ENCODE data around the gene CLSTN3. TPM values are rescaled to one million over a fixed set of nuclear protein-coding genes. Genes with fewer than 3 reads are reported as not detected.

Gene CLSTN3
- total and polyA plus RNA-seq, 9 of the 15 experiments (the other 6 are each of a cell fraction or from before 2014, with no cell fraction given), result 0.08 to 23.2 (median 11.0) TPM

- TF ChIP-seq, protein P1, sequence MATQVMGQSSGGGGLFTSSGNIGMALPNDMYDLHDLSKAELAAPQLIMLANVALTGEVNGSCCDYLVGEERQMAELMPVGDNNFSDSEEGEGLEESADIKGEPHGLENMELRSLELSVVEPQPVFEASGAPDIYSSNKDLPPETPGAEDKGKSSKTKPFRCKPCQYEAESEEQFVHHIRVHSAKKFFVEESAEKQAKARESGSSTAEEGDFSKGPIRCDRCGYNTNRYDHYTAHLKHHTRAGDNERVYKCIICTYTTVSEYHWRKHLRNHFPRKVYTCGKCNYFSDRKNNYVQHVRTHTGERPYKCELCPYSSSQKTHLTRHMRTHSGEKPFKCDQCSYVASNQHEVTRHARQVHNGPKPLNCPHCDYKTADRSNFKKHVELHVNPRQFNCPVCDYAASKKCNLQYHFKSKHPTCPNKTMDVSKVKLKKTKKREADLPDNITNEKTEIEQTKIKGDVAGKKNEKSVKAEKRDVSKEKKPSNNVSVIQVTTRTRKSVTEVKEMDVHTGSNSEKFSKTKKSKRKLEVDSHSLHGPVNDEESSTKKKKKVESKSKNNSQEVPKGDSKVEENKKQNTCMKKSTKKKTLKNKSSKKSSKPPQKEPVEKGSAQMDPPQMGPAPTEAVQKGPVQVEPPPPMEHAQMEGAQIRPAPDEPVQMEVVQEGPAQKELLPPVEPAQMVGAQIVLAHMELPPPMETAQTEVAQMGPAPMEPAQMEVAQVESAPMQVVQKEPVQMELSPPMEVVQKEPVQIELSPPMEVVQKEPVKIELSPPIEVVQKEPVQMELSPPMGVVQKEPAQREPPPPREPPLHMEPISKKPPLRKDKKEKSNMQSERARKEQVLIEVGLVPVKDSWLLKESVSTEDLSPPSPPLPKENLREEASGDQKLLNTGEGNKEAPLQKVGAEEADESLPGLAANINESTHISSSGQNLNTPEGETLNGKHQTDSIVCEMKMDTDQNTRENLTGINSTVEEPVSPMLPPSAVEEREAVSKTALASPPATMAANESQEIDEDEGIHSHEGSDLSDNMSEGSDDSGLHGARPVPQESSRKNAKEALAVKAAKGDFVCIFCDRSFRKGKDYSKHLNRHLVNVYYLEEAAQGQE (IDR thresholded peaks at IDR 0.05; ENCODE audit: borderline replicate concordance), result peak; percentile 59; the same call in 1 of the 2 replicates
- TF ChIP-seq, protein P1 (CRISPR knock-in tag; IDR thresholded peaks at IDR 0.05; ENCODE audit: low read depth), result no peak
- TF ChIP-seq HNRNPLL (IDR thresholded peaks at IDR 0.05; ENCODE audit: low read depth, low read length, poor library complexity, severe bottlenecking), result no peak
- TF ChIP-seq, protein P2, sequence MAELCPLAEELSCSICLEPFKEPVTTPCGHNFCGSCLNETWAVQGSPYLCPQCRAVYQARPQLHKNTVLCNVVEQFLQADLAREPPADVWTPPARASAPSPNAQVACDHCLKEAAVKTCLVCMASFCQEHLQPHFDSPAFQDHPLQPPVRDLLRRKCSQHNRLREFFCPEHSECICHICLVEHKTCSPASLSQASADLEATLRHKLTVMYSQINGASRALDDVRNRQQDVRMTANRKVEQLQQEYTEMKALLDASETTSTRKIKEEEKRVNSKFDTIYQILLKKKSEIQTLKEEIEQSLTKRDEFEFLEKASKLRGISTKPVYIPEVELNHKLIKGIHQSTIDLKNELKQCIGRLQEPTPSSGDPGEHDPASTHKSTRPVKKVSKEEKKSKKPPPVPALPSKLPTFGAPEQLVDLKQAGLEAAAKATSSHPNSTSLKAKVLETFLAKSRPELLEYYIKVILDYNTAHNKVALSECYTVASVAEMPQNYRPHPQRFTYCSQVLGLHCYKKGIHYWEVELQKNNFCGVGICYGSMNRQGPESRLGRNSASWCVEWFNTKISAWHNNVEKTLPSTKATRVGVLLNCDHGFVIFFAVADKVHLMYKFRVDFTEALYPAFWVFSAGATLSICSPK (IDR thresholded peaks at IDR 0.05; ENCODE audit: borderline replicate concordance), result no peak
- 0 out of 2 replicates have a peak, but pooled peaks have one; percentile 24 for TF ChIP-seq ERF (CRISPR knock-in tag; IDR thresholded peaks at IDR 0.05)
- TF ChIP-seq HCFC1 (IDR thresholded peaks at IDR 0.05; ENCODE audit: low read depth, low read length), result no peak
- TF ChIP-seq POLR2A (conservative IDR thresholded peaks at IDR 0.05), result peak; percentile 52; the same call in 1 of the 2 replicates
- TF ChIP-seq MIER1 (IDR thresholded peaks at IDR 0.05; ENCODE audit: low read depth), result no peak
- no peak for TF ChIP-seq HMGXB4 (CRISPR knock-in tag; IDR thresholded peaks at IDR 0.05)
- 0 out of 2 replicates have a peak, but pooled peaks have one; percentile 42 for TF ChIP-seq RNF2 (IDR thresholded peaks at IDR 0.05)
- peak; percentile 58; the same call in 1 of the 2 replicates for TF ChIP-seq MBD2 (IDR thresholded peaks at IDR 0.05; ENCODE audit: borderline replicate concordance, low read depth)
- TF ChIP-seq TCFL5 (CRISPR knock-in tag; conservative IDR thresholded peaks at IDR 0.05), result no peak
- TF ChIP-seq GATA2 (CRISPR knock-in tag; IDR thresholded peaks at IDR 0.05), result no peak
- no peak for TF ChIP-seq SAFB2 (IDR thresholded peaks at IDR 0.05; ENCODE audit: borderline replicate concordance, low read depth, low read length, severe bottlenecking)
- no peak for TF ChIP-seq CBX3 (IDR thresholded peaks at IDR 0.05; ENCODE audit: borderline replicate concordance in 1 of 2, low read length in 2 of 2)
- no peak for TF ChIP-seq ZNF224 (CRISPR knock-in tag; IDR thresholded peaks at IDR 0.05)
Measured at GRCh38 chr12:7108796-7109571, 21.2 kb upstream of the CLSTN3 start, which contains the start of gene C1RL (continued).

All from K562 (cell line).